ENCODE data around the gene SHISA4.

DNA sequence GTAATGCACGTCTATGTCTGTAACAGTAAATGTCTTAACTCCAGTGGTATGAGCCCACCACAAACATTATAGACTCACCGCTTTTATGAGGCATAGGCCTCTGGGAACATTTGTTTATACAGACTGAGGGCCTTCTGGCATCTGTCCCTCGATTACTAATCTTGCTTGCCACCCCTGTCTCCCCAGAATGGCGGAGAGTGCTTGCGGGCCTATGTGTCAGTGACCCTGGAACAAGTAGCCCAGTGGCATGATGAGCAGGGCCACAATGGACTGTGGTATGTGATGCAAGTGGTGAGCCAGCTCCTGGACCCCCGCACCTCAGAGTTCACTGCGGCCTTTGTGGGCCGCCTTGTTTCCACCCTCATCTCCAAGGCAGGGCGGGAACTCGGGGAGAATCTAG is 18.3 kb upstream of the SHISA4 start:
- TF ChIP-seq, protein P1, sequence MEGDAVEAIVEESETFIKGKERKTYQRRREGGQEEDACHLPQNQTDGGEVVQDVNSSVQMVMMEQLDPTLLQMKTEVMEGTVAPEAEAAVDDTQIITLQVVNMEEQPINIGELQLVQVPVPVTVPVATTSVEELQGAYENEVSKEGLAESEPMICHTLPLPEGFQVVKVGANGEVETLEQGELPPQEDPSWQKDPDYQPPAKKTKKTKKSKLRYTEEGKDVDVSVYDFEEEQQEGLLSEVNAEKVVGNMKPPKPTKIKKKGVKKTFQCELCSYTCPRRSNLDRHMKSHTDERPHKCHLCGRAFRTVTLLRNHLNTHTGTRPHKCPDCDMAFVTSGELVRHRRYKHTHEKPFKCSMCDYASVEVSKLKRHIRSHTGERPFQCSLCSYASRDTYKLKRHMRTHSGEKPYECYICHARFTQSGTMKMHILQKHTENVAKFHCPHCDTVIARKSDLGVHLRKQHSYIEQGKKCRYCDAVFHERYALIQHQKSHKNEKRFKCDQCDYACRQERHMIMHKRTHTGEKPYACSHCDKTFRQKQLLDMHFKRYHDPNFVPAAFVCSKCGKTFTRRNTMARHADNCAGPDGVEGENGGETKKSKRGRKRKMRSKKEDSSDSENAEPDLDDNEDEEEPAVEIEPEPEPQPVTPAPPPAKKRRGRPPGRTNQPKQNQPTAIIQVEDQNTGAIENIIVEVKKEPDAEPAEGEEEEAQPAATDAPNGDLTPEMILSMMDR (IDR thresholded peaks at IDR 0.05): no peak
- TF ChIP-seq EZH2 (IDR thresholded peaks at IDR 0.05): no peak
- TF ChIP-seq EZH2phosphoT487 (IDR thresholded peaks at IDR 0.05): no peak

Measured in neural progenitor cell (in vitro differentiated cells).